ENCODE results near the gene WDR27.
"Not testable (repeated sequence)": the region's sequence is repeated elsewhere in the genome, so short reads cannot be mapped to it uniquely, and the experiment has no call there.

- not testable (repeated sequence) for TF ChIP-seq POLR2A, CTCF (IDR thresholded peaks at IDR 0.05)
These were observed 93.2 kb downstream of the WDR27 start for GRCh38 chr6:169608609-169609008.

Measured in esophagus squamous epithelium (tissue), 4 donors.